ENCODE results near the gene IQCF5.

DNA sequence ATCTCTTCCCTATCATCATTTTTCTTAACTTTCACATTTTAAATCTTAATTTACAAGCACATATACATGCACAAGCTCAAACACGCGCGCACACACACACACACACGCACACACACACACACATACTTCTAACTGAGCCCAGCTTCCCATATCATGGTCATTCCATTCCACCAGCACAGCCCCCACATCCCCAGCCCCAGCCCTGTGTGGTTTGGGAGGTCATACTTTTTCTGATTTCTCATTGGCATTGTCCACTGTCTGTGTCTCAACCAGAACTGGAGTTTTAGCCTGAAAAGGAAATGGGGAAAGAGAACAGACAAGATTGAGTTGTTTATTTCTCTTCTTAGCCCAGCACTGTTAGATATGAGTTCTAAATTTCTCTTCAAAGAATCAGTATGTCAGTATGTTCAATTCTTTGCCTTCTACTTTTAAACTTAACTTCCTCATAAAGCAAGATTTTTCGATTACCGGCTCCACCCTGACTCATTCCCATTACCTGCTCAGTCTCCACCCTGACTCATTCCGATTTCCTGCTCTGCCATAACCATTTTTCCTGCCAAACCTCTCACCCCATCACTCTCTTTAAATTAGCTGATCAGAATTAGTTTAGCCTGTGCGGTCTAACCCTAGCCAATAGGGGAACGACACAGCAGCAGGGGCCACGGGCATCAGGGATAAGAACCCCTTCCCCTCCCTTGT lies 21.4 kb upstream of the IQCF5 start:
- TF ChIP-seq, protein P1, sequence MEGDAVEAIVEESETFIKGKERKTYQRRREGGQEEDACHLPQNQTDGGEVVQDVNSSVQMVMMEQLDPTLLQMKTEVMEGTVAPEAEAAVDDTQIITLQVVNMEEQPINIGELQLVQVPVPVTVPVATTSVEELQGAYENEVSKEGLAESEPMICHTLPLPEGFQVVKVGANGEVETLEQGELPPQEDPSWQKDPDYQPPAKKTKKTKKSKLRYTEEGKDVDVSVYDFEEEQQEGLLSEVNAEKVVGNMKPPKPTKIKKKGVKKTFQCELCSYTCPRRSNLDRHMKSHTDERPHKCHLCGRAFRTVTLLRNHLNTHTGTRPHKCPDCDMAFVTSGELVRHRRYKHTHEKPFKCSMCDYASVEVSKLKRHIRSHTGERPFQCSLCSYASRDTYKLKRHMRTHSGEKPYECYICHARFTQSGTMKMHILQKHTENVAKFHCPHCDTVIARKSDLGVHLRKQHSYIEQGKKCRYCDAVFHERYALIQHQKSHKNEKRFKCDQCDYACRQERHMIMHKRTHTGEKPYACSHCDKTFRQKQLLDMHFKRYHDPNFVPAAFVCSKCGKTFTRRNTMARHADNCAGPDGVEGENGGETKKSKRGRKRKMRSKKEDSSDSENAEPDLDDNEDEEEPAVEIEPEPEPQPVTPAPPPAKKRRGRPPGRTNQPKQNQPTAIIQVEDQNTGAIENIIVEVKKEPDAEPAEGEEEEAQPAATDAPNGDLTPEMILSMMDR (IDR thresholded peaks at IDR 0.05), result no peak
- no peak for TF ChIP-seq POLR2A (IDR thresholded peaks at IDR 0.05)
